ENCODE data around the gene ZNF211.

DNA sequence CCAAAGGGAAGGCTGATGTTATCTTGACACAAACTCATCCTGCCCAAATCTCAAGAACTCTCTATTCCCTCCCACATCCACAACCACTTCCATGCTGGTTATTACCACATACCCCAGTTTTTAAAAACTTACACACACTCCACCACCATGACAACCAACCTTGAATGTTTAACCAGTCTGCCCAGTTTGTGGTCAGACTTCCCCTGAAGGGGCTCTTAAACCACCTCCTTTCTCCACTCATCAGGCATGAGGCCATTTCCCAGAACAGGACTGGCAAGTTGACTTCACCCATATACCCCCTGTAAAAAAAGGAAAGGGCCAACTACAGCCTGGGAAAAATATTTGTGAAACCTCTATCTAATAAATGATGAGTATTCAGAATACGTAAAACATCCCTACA, 23.4 kb downstream of the ZNF211 start:
- TF ChIP-seq POLR2AphosphoS5 (IDR thresholded peaks at IDR 0.05; ENCODE audit: low read depth, low read length) (no peak), POLR2A (IDR thresholded peaks at IDR 0.05; ENCODE audit: low read depth, low read length) (no peak)

Data from GM12892 (cell line).